Measurements from ENCODE around the gene CACNB3. TPM values are rescaled to one million over a fixed set of nuclear protein-coding genes. Genes with fewer than 3 reads are reported as not detected.

Gene CACNB3
- total RNA-seq, 1 donor from 2014 or later, result 24.5 TPM

- Histone ChIP-seq H3K4me3 (ENCODE audit: low read depth, low read length) (no peak overlapping the region), H3K36me3 (ENCODE audit: control insufficient read depth, insufficient read depth, low read length) (peaks cover 6% of the 10 kb centered on the region)
Observed at GRCh38 chr12:48774516-48774915, 43.8 kb upstream of the CACNB3 start.

GRCh38 chr12:48775299-48775698, 43.0 kb upstream of the CACNB3 start:
- Histone ChIP-seq H3K27me3 (ENCODE audit: control insufficient read depth, insufficient read depth, low read length) (no peaks in the 10 kb centered on the region), H3K4me3 (ENCODE audit: low read depth, low read length) (no peak overlapping the region), H3K36me3 (ENCODE audit: control insufficient read depth, insufficient read depth, low read length) (peaks cover 6% of the 10 kb centered on the region)
- no peak for DNase-seq (ENCODE audit: low read depth)
- no peak for TF ChIP-seq CTCF (IDR thresholded peaks at IDR 0.05; ENCODE audit: insufficient read depth, low read length, poor library complexity, severe bottlenecking)

More at GRCh38 chr12:48774516-48774915, 43.8 kb upstream of the CACNB3 start:
- no peaks in the 10 kb centered on the region for H3K27me3 ChIP-seq (ENCODE audit: control insufficient read depth, insufficient read depth, low read length)
- DNase-seq (ENCODE audit: low read depth), result no peak
- TF ChIP-seq CTCF (IDR thresholded peaks at IDR 0.05; ENCODE audit: insufficient read depth, low read length, poor library complexity, severe bottlenecking), result no peak

GRCh38 chr12:48775991-48776649, 42.2 kb upstream of the CACNB3 start:
- no peak overlapping the region for H3K4me3 ChIP-seq (ENCODE audit: low read depth, low read length)
- no peaks in the 10 kb centered on the region for H3K27me3 ChIP-seq (ENCODE audit: control insufficient read depth, insufficient read depth, low read length)
- no peak for TF ChIP-seq CTCF (IDR thresholded peaks at IDR 0.05; ENCODE audit: insufficient read depth, low read length, poor library complexity, severe bottlenecking)
- peaks cover 5% of the 10 kb centered on the region for H3K36me3 ChIP-seq (ENCODE audit: control insufficient read depth, insufficient read depth, low read length)
- no peak for DNase-seq (ENCODE audit: low read depth)

- Histone ChIP-seq H3K36me3 (ENCODE audit: control insufficient read depth, insufficient read depth, low read length) (peaks cover 4% of the 10 kb centered on the region), H3K27me3 (ENCODE audit: control insufficient read depth, insufficient read depth, low read length) (no peaks in the 10 kb centered on the region), H3K4me3 (ENCODE audit: low read depth, low read length) (no peak overlapping the region)
- DNase-seq (ENCODE audit: low read depth), result no peak
- TF ChIP-seq CTCF (IDR thresholded peaks at IDR 0.05; ENCODE audit: insufficient read depth, low read length, poor library complexity, severe bottlenecking), result no peak
Observed at GRCh38 chr12:48776956-48777355, 41.3 kb upstream of the CACNB3 start.

GRCh38 chr12:48777501-48778400, 40.5 kb upstream of the CACNB3 start:
- H3K27me3 ChIP-seq (ENCODE audit: control insufficient read depth, insufficient read depth, low read length), result no peaks in the 10 kb centered on the region
- no peak for TF ChIP-seq CTCF (IDR thresholded peaks at IDR 0.05; ENCODE audit: insufficient read depth, low read length, poor library complexity, severe bottlenecking)
- no peak overlapping the region for H3K4me3 ChIP-seq (ENCODE audit: low read depth, low read length)
- H3K36me3 ChIP-seq (ENCODE audit: control insufficient read depth, insufficient read depth, low read length), result peaks cover 4% of the 10 kb centered on the region
- no peak for DNase-seq (ENCODE audit: low read depth)

All from kidney epithelial cell (primary cell).